Spleen (tissue), 13 donors: ENCODE measurements around the gene TFAP2C. TPM values are rescaled to one million over a fixed set of nuclear protein-coding genes. Genes with fewer than 3 reads are reported as not detected.
A peak's percentile ranks its signal among the peaks of the same experiment; 100 is the strongest.

Source experiments
- DNase-seq: peaks from one replicate; pipeline ENCODE4 v3.0.0-alpha.2; 2020
- H3K27ac ChIP-seq, 8 donors: fragments of 200-600 bp; sonication (generic) in 7 of 8; 1 replicate in 4 of 8; 2 replicates in 4 of 8; pipeline versions ENCODE4 v1.5.0 to v1.8.0; 2016 to 2021; ENCODE audit warnings: inconsistent platforms in 4 of 8, mild to moderate bottlenecking in 4 of 8, moderate library complexity in 1 of 8
- H3K27me3 ChIP-seq, 7 donors: fragments of 200-600 bp; sonication (generic) in 6 of 7; replicated peaks in 1 of 7; 1 replicate in 4 of 7; 2 replicates in 3 of 7; pipeline versions ENCODE4 v1.5.0 to v1.8.0; 2016 to 2021; ENCODE audit warnings: inconsistent platforms in 3 of 7, mild to moderate bottlenecking in 1 of 7
- H3K36me3 ChIP-seq, 6 donors: fragments of 200-600 bp; sonication (generic) in 5 of 6; 1 replicate in 4 of 6; 2 replicates in 2 of 6; pipeline versions ENCODE4 v1.5.0 to v1.8.0; 2016 to 2021; ENCODE audit warnings: inconsistent platforms in 2 of 6
- H3K4me1 ChIP-seq, 6 donors: fragments of 200-600 bp; sonication (generic) in 5 of 6; 1 replicate in 3 of 6; 2 replicates in 3 of 6; pipeline versions ENCODE4 v1.5.0 to v1.8.0; 2016 to 2021; ENCODE audit warnings: inconsistent platforms in 3 of 6
- H3K4me3 ChIP-seq, 8 donors: fragments of 200-600 bp; sonication (generic) in 7 of 8; 1 replicate in 4 of 8; 2 replicates in 4 of 8; pipeline versions ENCODE4 v1.5.0 to v1.8.0; 2016 to 2021; ENCODE audit warnings: inconsistent platforms in 4 of 8, mild to moderate bottlenecking in 4 of 8, moderate library complexity in 2 of 8
- H3K9me3 ChIP-seq, 8 donors: fragments of 200-600 bp; sonication (generic) in 7 of 8; 1 replicate in 4 of 8; 2 replicates in 4 of 8; pipeline versions ENCODE4 v1.5.0 to v1.8.0; 2016 to 2021; ENCODE audit warnings: inconsistent platforms in 4 of 8
- POLR2A ChIP-seq, 3 donors: fragments of 450-650 bp; IDR thresholded peaks; one replicate each; pipeline ENCODE4 v1.5.1; 2017; ENCODE audit warnings: antibody characterized with exemption in 3 of 3, mild to moderate bottlenecking in 1 of 3
- POLR2AphosphoS5 ChIP-seq, 3 donors: sonication (generic); formaldehyde crosslinking; IDR thresholded peaks; one replicate each; pipeline ENCODE4 v1.5.1; 2017; ENCODE audit warnings: antibody characterized with exemption in 3 of 3
- WGBS, 5 donors: extraction: QIAGEN DNeasy Blood & Tissue Kit in 3 of 5; methylation state at CpG; one replicate each; pipeline versions ENCODE4 v1.1.5 to v1.1.7; 2013 to 2018; 5-methylcytosine and 5-hydroxymethylcytosine counted together
- intact Hi-C: fragments of 100-400 bp; cut with DNase I; formaldehyde crosslinking; loops from one replicate; pipeline ENCODE4 v1.15.0; 2023; ENCODE audit warnings: low total_unique reads
- long read RNA-seq, 2 donors: transcript quantifications; one replicate each; lab custom pipeline, GENCODE V29; 2026
- polyA plus RNA-seq, 3 donors: library from polyadenylated mRNA; stranded (reverse); fragments of 200-250 nt; gene quantifications; one replicate each; pipeline ENCODE4 v1.2.1, GENCODE V29; 2013
- total RNA-seq, 7 donors: library from RNA; depleted of rRNA in 3 of 7; stranded (reverse); fragments of >200 nt in 3 of 7; fragmentation: NEBNext Ultra II Directional in 4 of 7; extraction: Animal tissue kit (Norgen Biotek cat#: 25700) in 4 of 7; gene quantifications; one replicate each; pipeline versions ENCODE4 v1.1.0 to v1.2.1, GENCODE V29; 2016 to 2021
- TF ChIP-seq, protein P1 (sequence below), 11 experiments: fragments of 200-600 bp in 7 of 11; fragments of 450-650 bp in 4 of 11; sonication (generic) in 4 of 11; IDR thresholded peaks in 8 of 11; conservative IDR thresholded peaks in 3 of 11; 1 replicate in 7 of 11; 2 replicates in 4 of 11; pipeline versions ENCODE4 v1.4.0 to v1.8.0; 2016 to 2021; ENCODE audit warnings: antibody characterized with exemption in 11 of 11, inconsistent platforms in 4 of 11, mild to moderate bottlenecking in 1 of 11
- donor health status: healthy with polysubstance abuse.
- donor health status: DM: no; HTN: no; CAD: no; lungs with moderate emphysema.
- donor health status: DM: no; HTN: no; CAD: no.
- donor health status: Bipolar disorder and iron deficiency.
- donor health status: healthy.
- donor health status: DM: no; HTN: no; CAD: no.
- donor health status: DM: yes; HTN: yes; CAD: no.

TFAP2C gene
- under 1 TPM in 1 of 7 donors, not detected in 6; 0.16 TPM for total RNA-seq
- under 1 TPM in 2 of 3 donors, not detected in 1; 0.03 to 0.10 TPM for polyA plus RNA-seq
- long read RNA-seq, donor 1, result 0 reads
- long read RNA-seq, donor 2, result 0 reads

DNA sequence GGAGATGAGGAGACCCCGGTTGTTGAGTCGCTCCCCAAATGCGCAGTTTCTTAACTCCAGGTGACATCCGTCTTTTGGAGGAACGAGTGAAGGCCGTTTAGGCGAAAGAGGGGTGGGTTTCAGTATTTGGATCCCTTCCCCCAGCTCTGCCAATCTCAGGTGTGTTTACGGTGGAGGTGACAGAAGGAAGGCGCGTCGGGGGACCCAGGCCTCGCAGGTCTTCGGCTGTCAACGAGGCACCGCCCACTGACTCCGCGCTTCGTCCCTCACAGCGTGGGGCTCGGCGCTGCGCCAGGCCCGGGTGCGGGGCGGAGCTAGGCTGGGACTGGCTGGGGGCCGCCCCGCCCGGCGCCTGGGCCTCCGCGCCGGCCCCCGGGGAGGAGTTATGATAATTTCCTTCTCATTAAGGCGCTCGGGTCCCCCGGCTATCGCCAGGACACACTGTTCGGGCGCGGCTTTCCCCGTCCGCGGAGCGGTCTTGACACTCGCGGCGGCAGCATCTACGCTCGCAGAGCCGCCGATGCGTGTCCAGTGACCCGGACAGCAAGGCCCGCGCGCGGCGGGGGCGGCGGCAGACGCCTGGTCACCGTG, at the start of gene TFAP2C:
Gene TFAP2C, plus strand, starts transcription at position 434 of the 591 bp plus-strand sequence. CDS start 239 bp downstream, outside the sequence.
- peaks cover 21 to 100% (median 90%) of the 10 kb centered on the region in 7 donors for H3K27me3 ChIP-seq

DNA sequence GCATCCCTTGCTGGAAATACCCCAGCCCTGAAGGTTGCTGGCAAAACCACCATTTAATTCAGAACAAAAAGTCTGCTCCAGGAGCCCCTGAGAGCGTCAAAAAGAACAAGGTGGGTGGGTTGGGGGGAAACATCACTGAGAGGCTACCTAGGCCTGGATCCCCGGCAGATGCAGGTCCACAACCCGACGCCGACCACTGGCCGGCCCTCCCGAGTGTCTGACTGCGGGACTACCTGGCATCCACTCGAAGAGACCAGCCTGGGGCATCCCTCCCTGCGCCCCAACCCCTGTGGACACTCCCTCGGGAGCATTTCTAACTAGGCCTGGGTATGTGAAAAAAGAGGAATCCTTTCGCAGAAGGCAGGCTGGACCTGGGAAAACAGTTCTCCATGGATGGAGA, 48.9 kb upstream of the TFAP2C start:
- H3K27ac ChIP-seq, result no peak overlapping the region
- peaks cover 0 to 16% (median 0%) of the 10 kb centered on the region in 7 donors for H3K27me3 ChIP-seq
- intact Hi-C loops, result no loop called here
- H3K9me3 ChIP-seq, result no peaks in the 10 kb centered on the region
- no peak for DNase-seq
- H3K4me3 ChIP-seq, result no peak overlapping the region
- whole genome bisulfite sequencing, 5 donors, result 84 to 94% (median 87%) methylated on average over 12 of the region's 12 CpGs
- no peaks in the 10 kb centered on the region for H3K36me3 ChIP-seq
- H3K4me1 ChIP-seq, result no peaks in the 10 kb centered on the region
- TF ChIP-seq, protein P1, sequence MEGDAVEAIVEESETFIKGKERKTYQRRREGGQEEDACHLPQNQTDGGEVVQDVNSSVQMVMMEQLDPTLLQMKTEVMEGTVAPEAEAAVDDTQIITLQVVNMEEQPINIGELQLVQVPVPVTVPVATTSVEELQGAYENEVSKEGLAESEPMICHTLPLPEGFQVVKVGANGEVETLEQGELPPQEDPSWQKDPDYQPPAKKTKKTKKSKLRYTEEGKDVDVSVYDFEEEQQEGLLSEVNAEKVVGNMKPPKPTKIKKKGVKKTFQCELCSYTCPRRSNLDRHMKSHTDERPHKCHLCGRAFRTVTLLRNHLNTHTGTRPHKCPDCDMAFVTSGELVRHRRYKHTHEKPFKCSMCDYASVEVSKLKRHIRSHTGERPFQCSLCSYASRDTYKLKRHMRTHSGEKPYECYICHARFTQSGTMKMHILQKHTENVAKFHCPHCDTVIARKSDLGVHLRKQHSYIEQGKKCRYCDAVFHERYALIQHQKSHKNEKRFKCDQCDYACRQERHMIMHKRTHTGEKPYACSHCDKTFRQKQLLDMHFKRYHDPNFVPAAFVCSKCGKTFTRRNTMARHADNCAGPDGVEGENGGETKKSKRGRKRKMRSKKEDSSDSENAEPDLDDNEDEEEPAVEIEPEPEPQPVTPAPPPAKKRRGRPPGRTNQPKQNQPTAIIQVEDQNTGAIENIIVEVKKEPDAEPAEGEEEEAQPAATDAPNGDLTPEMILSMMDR (IDR thresholded peaks at IDR 0.05 in 8 of 11, conservative IDR thresholded peaks at IDR 0.05 in 3 of 11), result no peak
- TF ChIP-seq POLR2A (IDR thresholded peaks at IDR 0.05), result no peak
- TF ChIP-seq POLR2AphosphoS5 (IDR thresholded peaks at IDR 0.05), result no peak

More for the DNA sequence above, at the start of gene TFAP2C:
- no peak within 1 kb of the TSS for H3K27ac ChIP-seq
- H3K4me3 ChIP-seq, result peak within 1 kb of the TSS in 7 of 8 donors; percentile 16 to 61 (median 30)
- TF ChIP-seq POLR2A (IDR thresholded peaks at IDR 0.05), result no peak
- TF ChIP-seq, protein P1 (IDR thresholded peaks at IDR 0.05 in 8 of 11, conservative IDR thresholded peaks at IDR 0.05 in 3 of 11), result no peak
- TF ChIP-seq POLR2AphosphoS5 (IDR thresholded peaks at IDR 0.05), result no peak
- DNase-seq, result no peak
- H3K36me3 ChIP-seq, result no peaks in the 10 kb centered on the region
- WGBS, 5 donors, result 2 to 6% (median 2%) methylated on average over 7 to 62 of the region's 62 CpGs
- peaks cover 24 to 53% (median 38%) of the 10 kb centered on the region in 6 donors for H3K4me1 ChIP-seq
- intact Hi-C loops, result no loop called here
- H3K9me3 ChIP-seq, result no peaks in the 10 kb centered on the region

GRCh38 chr20:56581701-56582100, 47.4 kb upstream of the TFAP2C start:
- intact Hi-C loops, result no loop called here
- TF ChIP-seq POLR2A (IDR thresholded peaks at IDR 0.05) (no peak), POLR2AphosphoS5 (IDR thresholded peaks at IDR 0.05) (no peak)
- TF ChIP-seq, protein P1 (IDR thresholded peaks at IDR 0.05 in 8 of 11, conservative IDR thresholded peaks at IDR 0.05 in 3 of 11), result no peak
- Histone ChIP-seq H3K27me3 (peaks cover 0 to 10% (median 0%) of the 10 kb centered on the region in 7 donors), H3K4me1 (no peaks in the 10 kb centered on the region), H3K27ac (no peak overlapping the region), H3K36me3 (no peaks in the 10 kb centered on the region), H3K4me3 (no peak overlapping the region), H3K9me3 (no peaks in the 10 kb centered on the region)
- DNase-seq, result no peak
- 56 to 72% (median 64%) methylated on average over 2 of the region's 2 CpGs for WGBS, 5 donors

- intact Hi-C loops, result no loop called here
- Histone ChIP-seq H3K27ac (no peak overlapping the region), H3K9me3 (no peaks in the 10 kb centered on the region), H3K4me1 (no peaks in the 10 kb centered on the region), H3K4me3 (no peak overlapping the region), H3K36me3 (no peaks in the 10 kb centered on the region), H3K27me3 (peaks cover 0 to 13% (median 0%) of the 10 kb centered on the region in 7 donors)
- 12 to 24% (median 23%) methylated on average over 4 of the region's 4 CpGs for WGBS, 5 donors
- no peak for DNase-seq
- TF ChIP-seq POLR2AphosphoS5 (IDR thresholded peaks at IDR 0.05) (no peak), POLR2A (IDR thresholded peaks at IDR 0.05) (no peak)
- TF ChIP-seq, protein P1 (IDR thresholded peaks at IDR 0.05 in 8 of 11, conservative IDR thresholded peaks at IDR 0.05 in 3 of 11), result no peak
Measured at GRCh38 chr20:56582542-56582941, 46.6 kb upstream of the TFAP2C start.
